Glomerular visceral epithelial cell (primary cell): ENCODE results near the gene PRLHR.
"Not testable (repeated sequence)": the region's sequence is repeated elsewhere in the genome, so short reads cannot be mapped to it uniquely, and the experiment has no call there.

Experiments used
- DNase-seq: peaks from one replicate; pipeline ENCODE4 v3.0.0-alpha.2; 2016; ENCODE audit errors: extremely low spot score

The PRLHR gene

DNA sequence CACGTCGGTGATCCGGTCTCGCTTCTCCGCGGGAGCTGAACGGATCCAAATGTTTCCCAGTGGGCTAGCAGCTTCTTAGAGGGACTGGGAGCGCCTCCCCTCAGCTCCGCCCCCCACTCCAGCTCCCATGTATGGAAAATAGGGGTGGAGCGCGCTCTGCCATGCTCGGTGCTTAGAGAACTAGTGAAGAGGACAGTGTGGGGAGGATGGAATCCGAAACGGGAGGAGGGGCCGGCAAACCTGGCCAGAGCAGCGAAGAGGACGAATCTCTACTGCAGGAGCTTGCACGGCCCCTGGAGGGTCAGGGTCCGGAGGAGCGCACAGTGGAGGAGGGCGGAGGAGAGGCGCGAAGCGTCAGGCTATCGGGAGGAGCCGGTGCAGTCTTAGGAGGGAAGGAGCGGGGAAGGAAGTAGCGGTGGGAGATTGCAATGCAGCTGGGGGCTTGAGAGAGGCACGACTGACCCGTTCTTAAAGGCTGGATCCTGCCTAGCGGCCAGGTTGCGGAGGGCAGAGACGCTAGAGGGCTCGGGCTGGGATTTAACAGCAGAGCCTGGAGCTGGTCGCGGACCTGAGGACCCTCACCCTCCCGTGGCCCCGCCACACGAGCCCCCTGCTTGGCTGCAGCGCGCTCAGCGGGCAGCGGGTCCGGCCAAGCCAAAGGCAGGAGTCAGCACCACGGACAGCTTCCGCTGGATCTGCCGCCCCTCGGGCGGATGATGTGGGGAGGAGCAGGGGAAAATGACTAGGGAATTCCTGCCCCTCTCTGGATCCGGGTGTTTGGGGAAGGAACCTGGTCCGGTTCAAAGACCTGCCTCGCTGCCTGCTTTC lies at the start of gene PRLHR:
Gene PRLHR, minus strand, starts transcription at position 51 of the 828 bp plus-strand sequence. CDS start 404 bp downstream, outside the sequence.
- no peak for DNase-seq

DNA sequence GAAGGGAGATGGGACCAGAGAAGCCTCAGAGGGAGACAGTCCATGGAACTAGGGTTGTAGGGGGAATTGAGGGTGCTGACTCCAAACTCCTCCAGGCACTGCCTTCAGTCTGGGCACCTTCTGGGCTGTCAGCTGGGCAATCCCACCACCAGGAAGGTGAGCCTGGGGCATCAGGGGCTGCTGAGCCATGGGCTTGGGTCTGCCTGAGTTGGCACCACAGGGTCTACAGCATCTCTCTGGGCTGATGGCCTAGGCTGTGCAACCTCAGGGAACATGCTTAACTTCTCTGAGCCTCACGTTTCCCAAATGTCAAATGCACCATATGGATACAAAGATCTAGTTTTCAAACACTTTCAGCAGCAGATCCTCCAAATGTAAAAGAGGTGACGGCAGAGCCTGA lies 46.8 kb upstream of the PRLHR start:
- DNase-seq, result no peak

DNA sequence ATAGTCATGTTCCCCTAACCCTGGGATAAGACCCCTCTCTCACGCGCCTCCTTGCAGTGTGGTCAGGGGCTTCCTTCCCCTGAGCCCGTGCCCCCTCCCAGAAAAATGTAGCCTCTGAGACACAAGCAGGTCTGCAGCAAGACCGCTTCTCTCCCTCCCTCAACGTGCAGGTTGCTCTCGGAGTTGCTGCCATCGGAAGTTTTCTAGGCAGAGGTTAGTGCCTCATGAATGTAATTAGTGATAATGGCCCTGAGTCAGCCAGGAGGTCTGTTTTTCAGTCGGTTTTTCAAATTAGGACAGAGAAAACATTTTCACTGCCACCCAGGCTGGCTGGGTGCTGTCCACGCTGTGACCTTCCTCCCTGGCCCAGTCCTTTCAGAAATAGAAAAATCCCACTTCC lies 43.2 kb upstream of the PRLHR start:
- no peak for DNase-seq

DNA sequence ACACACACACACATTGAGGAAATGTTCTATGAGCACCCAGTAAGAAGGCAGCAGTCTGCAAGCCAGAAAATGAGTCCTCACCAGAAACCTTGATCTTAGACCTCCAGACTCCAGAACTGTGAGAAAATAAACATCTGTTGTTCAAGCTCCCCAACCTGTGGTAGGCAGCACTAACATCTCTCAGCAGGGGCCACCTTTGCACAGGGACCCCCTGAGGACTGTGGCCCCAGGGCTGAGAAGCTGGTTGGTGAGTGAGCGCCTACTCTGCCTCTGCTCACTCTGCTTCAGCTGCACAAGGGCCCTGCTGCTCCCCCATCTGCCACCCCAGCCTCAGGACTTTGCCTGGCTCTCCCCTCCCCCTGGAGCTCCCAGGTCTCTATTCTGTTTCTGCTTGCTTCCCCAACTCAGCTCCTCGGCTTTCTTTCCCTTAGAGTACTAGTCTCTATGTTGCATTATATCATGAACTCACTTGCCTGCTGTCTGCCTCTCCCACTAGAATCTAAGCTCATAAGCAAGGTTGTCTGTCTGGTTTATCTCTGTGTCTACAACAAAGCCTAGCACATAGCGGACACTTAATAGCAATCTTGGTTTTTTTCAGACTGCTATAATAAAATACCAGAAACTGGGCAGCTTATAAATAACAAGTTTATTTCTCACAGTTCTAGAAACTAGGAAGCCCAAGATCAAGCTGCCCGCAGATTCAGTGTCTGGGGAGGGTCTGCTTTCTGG lies 40.4 kb upstream of the PRLHR start:
- DNase-seq, result no peak

DNA sequence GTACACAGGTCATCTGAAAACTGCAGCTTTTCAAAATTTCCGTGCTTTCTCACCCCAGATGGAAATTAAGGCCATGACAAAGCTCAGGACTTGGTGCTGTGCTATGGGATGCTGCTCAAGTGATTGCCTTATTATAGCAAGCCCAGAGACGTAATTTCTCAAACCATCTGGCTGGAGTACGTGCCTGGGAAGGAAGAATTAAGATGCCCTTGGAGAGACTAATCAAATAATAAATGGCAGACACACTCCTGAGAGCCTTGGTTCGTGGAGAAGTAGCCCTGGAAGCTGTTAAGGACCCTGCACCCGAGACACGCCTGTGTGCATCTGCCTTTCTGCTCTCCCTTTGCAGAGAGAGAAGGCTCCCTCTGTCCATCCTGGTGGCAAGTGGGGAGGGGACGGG lies 38.3 kb upstream of the PRLHR start:
- no peak for DNase-seq

DNA sequence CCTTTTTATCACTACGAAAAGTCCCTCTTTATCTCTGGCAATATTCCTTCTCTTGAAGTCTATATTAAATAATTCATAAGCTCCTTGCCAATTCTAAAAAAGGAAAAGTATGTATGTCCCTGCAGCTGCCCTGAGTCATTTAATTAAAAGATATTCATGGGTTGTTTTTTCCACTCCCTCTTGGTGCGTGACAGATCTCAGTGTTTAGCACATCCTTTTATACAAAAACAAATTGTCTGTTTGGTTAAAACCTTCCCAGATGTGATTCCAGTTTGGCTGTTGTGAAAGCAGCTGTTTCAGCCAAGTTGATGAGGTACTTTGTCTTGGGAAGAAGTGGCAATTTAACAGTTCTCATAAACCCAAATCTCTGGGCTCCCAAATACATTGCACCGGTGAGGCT lies 33.8 kb upstream of the PRLHR start:
- DNase-seq, result no peak

DNA sequence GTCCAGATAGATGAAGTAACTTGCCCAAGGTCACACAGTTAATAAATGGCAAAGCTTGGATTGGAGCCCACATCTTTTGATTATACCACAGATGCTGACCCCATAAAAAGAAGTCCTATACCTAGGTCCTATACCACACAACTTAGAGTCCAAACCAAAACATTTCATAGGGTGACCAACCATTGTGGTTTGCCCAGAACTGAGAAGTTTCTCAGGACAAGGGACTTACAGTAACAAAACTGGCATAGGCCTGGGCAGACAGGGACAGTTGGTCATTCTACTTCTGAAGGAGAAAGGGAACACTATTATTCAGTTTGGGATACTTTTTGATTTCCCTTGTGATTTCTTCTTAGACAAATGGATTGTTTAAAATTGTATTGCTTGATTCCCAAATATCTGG lies 32.9 kb upstream of the PRLHR start:
- DNase-seq, result no peak

DNA sequence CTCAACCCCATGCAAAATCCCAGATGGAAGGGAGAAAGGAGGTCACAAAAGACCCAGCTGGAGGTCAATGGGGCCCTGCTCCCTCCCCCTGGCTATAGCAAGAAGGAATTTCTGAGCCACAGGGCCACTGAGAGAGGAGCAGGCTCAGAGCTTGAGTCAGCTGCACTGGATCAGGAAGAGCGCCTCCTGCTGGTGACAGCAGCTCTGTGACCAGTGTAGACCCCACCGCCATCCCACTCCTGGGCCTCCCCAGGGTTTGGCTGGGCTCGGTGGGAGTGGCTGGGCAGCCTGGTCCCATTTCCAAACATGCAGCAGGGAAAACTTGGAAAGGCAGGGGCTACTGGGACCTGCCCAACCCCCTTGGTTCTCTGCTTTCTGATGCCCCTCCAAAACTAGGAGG lies 31.5 kb upstream of the PRLHR start:
- DNase-seq, result no peak

DNA sequence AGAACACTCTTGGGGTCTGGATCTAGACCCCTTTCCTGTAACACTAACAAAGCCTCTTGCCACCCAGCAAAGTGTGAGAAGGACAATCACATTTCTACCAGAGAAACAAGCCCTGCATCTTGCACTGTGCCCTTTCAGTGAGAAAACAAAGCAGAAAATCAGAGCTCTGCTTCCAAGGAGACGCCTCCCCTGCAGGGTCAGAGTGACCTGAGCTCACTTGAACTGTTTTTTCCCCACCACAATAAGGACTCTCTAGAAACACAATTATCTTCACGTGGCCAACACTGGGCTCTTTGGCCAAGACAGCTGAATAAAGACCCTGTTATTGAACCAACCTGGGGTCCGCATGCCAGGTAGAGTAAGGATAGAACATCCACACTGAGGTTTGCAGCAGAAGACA lies 30.1 kb upstream of the PRLHR start:
- no peak for DNase-seq

DNA sequence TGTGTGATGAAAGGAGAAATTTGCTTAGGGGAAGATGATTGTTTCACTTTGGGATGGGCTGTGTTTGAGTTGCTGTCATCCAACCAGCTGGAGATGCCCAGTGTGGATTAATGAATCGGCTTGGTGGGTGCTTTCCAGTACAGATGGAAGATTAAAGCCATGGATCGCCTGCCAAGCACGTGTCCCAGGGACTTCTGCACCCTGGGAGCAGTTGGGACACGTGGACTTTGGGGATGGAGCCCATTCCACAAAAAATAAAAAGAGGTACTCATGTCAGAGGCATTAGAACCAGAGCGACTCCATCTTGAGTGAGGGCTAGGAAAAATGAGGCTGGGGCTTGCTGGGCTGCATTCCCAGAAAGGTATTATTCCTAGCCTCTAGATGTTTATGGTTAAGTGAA lies 29.3 kb upstream of the PRLHR start:
- DNase-seq, result no peak

DNA sequence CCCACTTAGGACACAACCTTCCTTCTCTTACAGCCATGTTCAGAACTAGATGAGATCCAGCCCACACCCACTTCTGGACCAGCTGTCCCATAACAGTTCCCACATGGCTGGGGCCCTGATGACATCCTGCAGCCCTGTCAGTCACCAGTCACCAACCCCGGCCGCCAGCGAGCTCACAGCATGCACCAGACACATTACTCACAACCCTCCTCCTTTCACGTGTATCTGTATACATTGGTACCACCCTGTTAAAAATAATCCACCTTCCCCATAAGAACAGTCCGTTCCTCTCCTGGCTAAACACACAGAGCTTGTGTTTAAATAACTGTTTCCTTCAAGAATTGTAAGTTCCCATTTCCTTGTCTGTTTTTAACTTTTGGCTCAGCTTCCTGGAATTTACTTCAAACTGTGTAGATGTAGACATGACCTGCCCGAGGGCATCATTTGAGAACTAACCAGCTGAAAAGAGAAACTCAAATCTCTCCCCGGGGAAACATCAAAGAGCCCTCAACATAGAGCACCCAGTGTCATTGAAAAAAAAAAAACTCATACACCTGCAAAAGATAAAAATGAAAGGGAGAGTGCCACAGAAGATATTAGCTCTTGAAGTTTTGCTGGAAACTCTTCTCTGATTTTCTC lies 26.0 kb upstream of the PRLHR start:
- no peak for DNase-seq

DNA sequence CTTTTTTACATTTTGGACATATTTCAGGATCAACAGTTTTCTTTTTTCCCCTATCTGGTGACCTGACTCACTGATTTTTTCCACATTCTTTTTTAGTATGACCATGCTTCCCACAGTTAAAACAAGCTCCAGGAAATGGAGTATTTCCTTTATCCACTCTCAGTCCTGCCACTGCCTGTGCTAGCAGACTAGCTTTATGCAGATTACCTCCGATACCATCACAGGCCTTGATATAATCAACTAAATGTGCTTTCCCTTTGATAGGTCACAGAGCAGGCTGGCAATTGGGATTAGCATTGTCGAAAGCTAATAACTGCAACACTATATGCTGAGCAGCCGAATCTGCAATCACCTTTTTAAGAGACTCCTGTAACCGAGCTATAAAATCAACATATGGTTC lies 18.4 kb upstream of the PRLHR start:
- not testable (repeated sequence) for DNase-seq

DNA sequence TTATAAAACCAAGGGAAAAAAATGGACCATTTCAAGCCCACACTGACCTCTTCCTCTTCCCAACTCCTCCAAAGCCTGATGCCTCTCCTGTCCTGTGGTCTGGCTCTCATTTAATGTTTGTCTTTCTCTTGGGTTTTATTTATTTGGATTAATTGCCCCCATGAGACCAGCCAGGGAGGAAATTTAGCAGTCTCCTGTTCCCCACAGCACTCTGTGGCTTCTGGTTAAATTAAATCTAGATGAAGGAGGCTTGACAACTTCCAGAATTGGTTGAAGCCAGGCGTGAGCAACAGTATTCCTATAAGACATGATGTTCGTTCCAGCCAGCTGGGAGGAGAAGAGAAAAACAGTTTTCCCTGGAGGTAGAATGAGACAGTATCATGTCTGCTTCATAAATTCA lies 15.1 kb upstream of the PRLHR start:
- no peak for DNase-seq

DNA sequence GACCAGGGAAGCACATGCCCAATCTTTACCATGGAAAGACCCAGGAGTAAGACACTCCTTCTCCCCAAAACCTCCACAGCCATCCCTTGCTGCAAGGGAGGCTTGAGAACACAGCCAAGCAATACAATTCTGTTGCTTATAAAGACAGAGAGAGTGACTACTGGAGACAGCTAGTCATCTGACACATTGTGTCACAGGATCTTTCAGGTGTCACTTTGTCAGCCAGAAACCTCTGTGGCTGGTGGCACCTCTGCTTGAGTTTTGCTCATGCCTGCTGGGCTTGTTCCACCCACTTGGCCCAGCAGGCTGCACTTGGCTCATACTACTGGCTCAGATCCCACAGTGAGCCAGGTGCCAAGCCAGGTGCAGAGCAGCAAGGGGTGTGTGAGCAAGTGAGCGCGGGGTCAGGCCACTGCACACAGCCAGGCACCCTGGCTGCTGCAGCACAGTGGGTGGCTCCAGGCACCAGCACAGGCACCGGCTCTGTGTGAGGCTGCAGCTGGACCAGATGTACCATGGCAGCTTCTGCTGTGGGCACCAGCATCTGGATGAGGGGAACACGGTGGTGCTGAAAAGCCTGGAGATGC lies 12.4 kb upstream of the PRLHR start:
- no peak for DNase-seq

DNA sequence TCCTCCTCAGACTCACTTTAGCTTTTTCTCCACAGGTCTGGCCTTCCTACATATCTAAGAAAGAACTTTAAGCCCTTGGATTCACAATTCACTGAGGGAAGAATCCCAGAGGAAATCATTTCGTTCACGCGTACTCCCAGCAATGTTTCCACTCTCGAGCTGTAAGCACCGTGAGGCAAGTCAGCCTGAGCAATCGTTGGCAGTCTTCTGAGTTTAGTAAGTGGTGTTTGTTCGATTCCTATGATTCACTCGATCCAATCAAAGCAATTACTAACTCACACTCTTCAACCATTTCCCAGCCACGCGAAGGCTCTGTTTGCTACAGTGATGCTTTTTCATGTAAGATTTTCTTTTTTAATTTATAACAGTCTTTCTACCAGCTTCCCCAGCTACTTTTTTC lies 10.2 kb upstream of the PRLHR start:
- DNase-seq, result no peak

DNA sequence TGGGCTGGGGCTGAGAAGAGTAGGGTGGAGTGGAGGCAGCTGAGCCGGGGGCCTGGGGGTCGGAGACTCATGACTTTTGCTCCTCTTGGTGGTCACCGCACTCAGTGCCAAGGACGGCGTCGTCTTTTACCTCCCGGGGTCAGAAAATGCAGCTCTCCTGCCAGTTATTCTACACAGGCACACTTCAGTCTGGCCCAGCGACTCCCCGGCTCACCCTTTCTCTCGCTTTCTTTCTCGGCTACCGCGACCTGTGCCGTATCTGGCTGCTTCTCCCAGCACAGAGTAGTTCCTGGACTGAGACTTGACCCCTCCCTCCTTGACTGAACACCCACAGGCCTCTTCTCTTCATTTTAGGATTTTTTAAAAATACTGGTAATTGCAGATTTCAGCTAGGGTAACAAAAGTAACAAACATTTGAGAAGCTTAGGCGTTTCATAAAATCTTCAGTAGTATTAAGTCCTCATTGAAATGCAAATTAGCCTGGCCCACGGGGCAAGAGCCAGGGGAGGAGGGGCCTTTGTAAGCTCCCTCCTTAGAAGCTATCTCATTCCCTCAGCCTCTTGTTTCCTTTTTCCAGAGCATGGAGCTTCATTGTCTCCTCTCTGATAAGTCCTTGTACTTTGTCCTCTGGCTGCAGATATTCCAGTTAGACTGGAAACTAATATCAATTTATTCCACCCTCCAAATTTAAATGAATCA lies 1.1 kb upstream of the PRLHR start:
- no peak for DNase-seq

DNA sequence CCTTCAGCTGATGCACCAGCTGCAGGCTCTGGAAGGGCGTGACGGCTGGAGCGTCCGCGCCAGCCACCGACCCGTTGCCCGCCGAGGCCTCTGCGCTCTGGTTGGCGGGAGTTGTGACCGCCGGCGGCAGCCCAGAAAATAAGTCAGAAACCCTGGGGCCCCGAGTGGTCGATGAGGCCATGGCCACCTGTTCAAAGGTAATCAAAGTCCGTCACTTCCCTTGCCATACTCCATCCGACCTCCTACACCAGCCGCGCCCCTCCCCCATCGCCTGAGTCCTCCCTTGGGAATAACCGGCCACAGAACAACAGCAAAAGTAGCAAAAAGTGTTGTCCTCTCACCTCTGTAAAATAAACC lies 406 bp downstream of the PRLHR start:
- no peak for DNase-seq

DNA sequence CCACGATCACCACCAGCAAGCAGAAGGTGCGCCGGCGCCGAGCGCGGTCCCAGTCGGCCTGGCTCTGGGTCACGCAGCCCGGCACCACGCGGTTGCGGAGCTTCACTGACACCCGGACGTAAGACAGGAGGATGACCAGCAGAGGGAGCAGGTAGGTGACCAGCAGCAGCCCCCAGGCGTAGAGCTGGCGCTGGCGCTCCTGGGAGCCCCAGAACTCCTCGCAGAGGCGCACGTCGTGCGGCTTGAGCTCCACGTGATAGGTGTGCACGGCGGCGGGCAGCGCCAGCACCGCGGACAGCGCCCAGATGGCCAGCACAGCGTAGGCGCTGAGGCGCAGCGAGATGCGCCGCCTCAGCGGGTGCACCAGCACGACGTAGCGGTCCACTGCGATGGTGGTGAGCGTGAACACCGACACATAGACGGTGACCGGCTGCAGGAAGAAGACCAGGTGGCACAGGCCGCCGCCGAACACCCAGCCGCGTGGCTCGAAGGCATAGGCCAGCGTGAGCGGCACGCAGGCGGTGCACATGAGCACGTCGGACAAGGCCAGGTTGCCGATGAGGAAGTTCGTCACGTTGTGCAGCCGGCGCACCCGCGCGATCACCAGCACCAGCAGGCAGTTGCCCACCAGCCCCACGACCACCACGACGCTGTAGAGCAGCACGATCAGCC lies 920 bp downstream of the PRLHR start:
- DNase-seq, result no peak

DNA sequence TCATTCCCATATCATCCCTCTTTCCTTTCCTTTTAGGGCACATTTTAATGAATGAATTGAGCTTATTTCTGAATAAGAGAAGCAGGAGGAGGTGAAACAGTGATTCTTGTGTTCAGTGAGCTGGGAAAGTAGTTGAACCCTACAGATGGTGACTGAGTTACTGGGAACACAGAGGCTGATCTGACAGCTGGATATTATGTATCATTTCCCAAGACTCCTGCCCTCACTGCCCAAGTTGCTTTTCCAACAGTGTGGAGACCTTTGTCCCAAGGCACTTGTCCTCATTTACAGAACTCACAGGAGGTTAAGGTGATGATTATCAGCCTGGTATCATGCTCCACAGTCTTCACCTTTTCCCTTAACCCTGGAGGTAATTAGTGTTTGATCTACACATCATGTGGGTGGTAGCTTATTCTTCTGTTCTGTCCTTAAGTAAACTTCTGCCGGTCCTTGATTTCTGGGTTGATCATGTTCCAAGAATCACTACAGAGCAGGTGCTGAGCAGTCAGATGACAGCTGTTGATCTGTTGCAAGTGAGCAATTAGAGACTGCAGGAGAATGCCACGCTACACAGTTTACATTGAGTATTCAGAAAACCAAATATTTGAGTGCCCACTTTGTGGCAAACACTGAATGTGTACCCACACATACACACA lies 2.6 kb downstream of the PRLHR start:
- no peak for DNase-seq

DNA sequence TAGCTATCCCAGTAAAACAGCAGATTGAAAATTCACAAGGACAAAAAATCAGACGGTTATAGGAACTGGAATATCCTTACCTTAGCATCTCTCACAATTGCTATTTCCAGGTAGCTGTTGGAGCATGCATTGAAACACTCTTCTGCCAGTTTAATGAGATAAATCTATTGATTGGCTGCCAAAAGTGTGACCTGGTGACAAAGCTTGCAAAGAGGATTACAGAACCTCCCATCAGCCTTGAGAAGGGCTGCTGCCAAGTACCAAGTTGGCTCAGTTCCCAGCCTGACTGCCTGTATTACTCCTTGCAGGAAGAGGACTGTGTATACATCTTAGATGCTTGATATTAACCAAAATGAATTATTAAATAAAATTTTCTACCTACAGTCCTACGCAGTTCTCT lies 5.1 kb downstream of the PRLHR start:
- no peak for DNase-seq
